HS-5 (cell line): Measurements from ENCODE around the gene SYK.

Experiments
- DNase-seq: peaks from one replicate; pipeline ENCODE4 v3.0.0-alpha.2; 2012; ENCODE audit warnings: low read depth

SYK gene

GRCh38 chr9:90825586-90825985 is 24.0 kb downstream of the SYK start:
- DNase-seq: no peak

GRCh38 chr9:90826326-90827020 is 24.9 kb downstream of the SYK start:
- DNase-seq: no peak

GRCh38 chr9:90827181-90827871 is 25.7 kb downstream of the SYK start:
- no peak for DNase-seq

- DNase-seq: no peak
Measured at GRCh38 chr9:90830051-90830450, 28.4 kb downstream of the SYK start.

GRCh38 chr9:90830977-90831376 is 29.4 kb downstream of the SYK start:
- DNase-seq: no peak

- DNase-seq: no peak
Measured at GRCh38 chr9:90832261-90832660, 30.6 kb downstream of the SYK start.

GRCh38 chr9:90834828-90835595 is 33.4 kb downstream of the SYK start:
- DNase-seq: no peak

GRCh38 chr9:90836411-90837080 is 34.9 kb downstream of the SYK start:
- DNase-seq: no peak

GRCh38 chr9:90838098-90838497 is 36.5 kb downstream of the SYK start:
- DNase-seq: no peak

GRCh38 chr9:90838581-90839154 is 37.0 kb downstream of the SYK start:
- no peak for DNase-seq

- DNase-seq: no peak
Measured at GRCh38 chr9:90839183-90839728, 37.6 kb downstream of the SYK start.

- no peak for DNase-seq
Measured at GRCh38 chr9:90840696-90841095, 39.1 kb downstream of the SYK start.

GRCh38 chr9:90841213-90841612 is 39.6 kb downstream of the SYK start:
- no peak for DNase-seq

GRCh38 chr9:90841615-90842014 is 40.0 kb downstream of the SYK start:
- DNase-seq: no peak

- DNase-seq: no peak
Measured at GRCh38 chr9:90842176-90842777, 40.7 kb downstream of the SYK start.

GRCh38 chr9:90842996-90843395 is 41.4 kb downstream of the SYK start:
- DNase-seq: no peak

- DNase-seq: no peak
Measured at GRCh38 chr9:90843525-90843924, 41.9 kb downstream of the SYK start.

GRCh38 chr9:90844326-90844725 is 42.7 kb downstream of the SYK start:
- DNase-seq: no peak

GRCh38 chr9:90846770-90847419 is 45.3 kb downstream of the SYK start:
- no peak for DNase-seq

GRCh38 chr9:90847971-90848370 is 46.4 kb downstream of the SYK start:
- no peak for DNase-seq

GRCh38 chr9:90848866-90849265 is 47.2 kb downstream of the SYK start:
- DNase-seq: no peak
